Measurements from ENCODE around the gene MRTFA. TPM values are rescaled to one million over a fixed set of nuclear protein-coding genes. Genes with fewer than 3 reads are reported as not detected.

Gene MRTFA
- total RNA-seq, 2 donors from 2014 or later: 71.8 to 129 TPM

DNA sequence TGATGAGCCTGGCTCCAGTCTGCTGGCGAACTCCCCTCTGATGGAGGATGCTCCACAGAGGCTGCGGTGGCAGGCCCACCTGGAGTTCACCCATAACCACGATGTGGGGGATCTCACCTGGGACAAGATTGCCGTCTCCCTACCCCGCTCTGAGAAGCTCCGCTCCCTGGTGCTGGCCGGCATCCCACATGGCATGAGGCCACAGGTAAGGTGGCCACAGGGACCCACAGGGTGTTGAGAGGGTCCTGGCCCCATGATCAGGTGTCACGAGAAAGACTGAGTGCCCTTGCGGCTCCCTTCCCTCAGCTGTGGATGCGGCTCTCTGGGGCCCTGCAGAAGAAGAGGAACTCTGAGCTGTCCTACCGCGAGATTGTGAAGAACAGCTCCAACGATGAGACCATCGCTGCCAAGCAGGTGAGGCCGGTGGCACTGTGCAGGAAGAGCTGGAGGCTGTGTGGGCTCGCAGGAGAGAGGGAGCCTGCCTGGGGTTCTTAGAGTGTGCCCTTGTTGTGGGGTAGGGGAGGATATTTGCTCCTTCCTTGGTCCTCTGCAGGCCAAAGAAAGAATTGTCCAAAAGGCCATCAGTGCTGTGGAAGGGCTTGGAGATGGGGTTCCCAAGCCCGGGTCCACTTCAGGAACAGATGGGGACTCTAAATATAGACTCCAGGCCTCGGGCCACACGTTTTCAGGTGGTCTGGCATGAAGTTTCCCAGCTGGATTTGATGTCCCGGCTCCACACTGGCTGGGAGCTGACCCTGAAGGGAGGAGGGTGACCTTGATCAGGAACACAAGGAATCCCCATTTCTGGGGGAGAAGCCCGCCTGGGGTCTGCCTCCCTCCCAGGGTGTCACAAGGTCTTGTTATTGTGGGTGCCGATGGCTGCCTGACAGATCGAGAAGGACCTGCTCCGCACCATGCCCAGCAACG lies 232.0 kb downstream of the MRTFA start:
- Histone ChIP-seq H3K4me1 (ENCODE audit: control insufficient read depth in 1 of 2, low read depth in 2 of 2) (peaks cover 0 to 5% of the 10 kb centered on the region in 2 donors), H3K27me3 (replicated peaks; ENCODE audit: insufficient read depth) (no peaks in the 10 kb centered on the region), H3K4me3 (no peak overlapping the region), H3K9me3 (no peaks in the 10 kb centered on the region), H3K27ac (no peak overlapping the region), H3K36me3 (peaks cover 47% of the 10 kb centered on the region)
- DNase-seq (ENCODE audit: low spot score) (no peak), ATAC-seq (ENCODE audit: insufficient number of reproducible peaks, low FRiP score, low read depth) (no peak)
- TF ChIP-seq, protein P1, sequence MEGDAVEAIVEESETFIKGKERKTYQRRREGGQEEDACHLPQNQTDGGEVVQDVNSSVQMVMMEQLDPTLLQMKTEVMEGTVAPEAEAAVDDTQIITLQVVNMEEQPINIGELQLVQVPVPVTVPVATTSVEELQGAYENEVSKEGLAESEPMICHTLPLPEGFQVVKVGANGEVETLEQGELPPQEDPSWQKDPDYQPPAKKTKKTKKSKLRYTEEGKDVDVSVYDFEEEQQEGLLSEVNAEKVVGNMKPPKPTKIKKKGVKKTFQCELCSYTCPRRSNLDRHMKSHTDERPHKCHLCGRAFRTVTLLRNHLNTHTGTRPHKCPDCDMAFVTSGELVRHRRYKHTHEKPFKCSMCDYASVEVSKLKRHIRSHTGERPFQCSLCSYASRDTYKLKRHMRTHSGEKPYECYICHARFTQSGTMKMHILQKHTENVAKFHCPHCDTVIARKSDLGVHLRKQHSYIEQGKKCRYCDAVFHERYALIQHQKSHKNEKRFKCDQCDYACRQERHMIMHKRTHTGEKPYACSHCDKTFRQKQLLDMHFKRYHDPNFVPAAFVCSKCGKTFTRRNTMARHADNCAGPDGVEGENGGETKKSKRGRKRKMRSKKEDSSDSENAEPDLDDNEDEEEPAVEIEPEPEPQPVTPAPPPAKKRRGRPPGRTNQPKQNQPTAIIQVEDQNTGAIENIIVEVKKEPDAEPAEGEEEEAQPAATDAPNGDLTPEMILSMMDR (IDR thresholded peaks at IDR 0.05): no peak

DNA sequence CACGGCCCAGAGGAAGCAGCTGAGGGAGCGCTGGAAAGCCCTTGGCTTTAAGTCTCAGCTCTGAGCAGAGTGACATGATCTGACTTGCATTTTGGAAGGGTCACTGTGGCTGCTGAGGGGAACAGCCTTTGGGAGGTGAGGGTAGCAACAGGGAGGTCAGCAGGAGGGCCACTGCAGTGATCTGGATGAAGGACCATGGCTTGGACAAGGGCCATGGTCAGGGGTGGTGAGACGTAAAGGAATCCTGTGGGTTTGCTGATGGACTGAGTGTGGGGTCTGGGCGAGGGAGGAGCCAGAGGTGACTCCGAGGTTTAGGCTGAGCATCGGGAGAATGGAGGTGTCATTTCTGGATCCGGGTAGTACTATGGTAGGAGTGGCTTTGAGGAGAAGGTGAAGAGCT lies 232.9 kb downstream of the MRTFA start:
- no peaks in the 10 kb centered on the region for H3K27me3 ChIP-seq (replicated peaks; ENCODE audit: insufficient read depth)
- no peak overlapping the region for H3K4me3 ChIP-seq
- peaks cover 0 to 5% of the 10 kb centered on the region in 2 donors for H3K4me1 ChIP-seq (ENCODE audit: control insufficient read depth in 1 of 2, low read depth in 2 of 2)
- TF ChIP-seq, protein P1 (IDR thresholded peaks at IDR 0.05): no peak
- H3K27ac ChIP-seq: no peak overlapping the region
- peaks cover 41% of the 10 kb centered on the region for H3K36me3 ChIP-seq
- ATAC-seq (ENCODE audit: insufficient number of reproducible peaks, low FRiP score, low read depth) (no peak), DNase-seq (ENCODE audit: low spot score) (no peak)
- no peaks in the 10 kb centered on the region for H3K9me3 ChIP-seq

DNA sequence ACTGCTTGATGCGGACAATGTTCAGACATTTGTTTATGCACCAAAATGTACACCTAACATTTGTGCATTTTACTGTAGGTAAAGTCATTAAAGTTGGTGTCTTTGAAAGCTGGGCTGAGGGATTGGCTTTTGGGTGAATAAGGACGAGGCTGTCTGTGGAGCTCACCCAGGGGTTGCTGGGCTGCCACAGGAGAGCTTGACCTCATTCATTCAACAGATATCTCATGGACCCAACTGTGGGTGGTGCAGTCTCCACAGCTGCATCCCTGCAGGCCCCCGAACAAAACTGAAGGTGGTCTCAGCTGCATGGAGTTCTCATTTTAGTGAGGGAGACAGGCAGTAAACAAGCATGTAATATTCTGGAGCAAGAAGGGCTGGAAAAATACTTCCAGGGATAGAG lies 233.4 kb downstream of the MRTFA start:
- Histone ChIP-seq H3K4me1 (ENCODE audit: control insufficient read depth in 1 of 2, low read depth in 2 of 2) (peaks cover 0 to 5% of the 10 kb centered on the region in 2 donors), H3K4me3 (no peak overlapping the region), H3K9me3 (no peaks in the 10 kb centered on the region), H3K27me3 (replicated peaks; ENCODE audit: insufficient read depth) (no peaks in the 10 kb centered on the region), H3K36me3 (peaks cover 39% of the 10 kb centered on the region), H3K27ac (no peak overlapping the region)
- TF ChIP-seq, protein P1 (IDR thresholded peaks at IDR 0.05): no peak
- DNase-seq (ENCODE audit: low spot score) (no peak), ATAC-seq (ENCODE audit: insufficient number of reproducible peaks, low FRiP score, low read depth) (no peak)

DNA sequence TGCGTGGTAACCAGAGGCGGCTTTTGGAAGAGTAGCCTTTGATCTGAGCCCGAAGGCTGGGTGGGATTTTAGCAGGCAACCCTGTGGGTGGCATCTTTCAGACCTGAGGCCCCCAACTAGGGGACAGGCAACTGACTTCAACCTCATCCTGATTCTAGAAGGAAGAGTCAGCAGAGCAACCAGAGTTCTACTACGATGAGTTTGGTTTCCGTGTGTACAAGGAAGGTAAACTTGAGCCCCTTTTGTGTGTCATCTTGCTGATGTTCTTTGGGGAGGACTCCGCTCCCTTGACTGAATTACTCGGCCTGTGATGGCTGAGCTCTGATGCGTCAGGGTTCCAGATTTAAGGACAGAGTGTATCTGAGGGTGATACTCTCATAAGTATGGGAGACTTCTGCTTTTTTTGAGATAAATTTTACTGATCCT lies 234.5 kb downstream of the MRTFA start:
- Histone ChIP-seq H3K27ac (no peak overlapping the region), H3K4me3 (no peak overlapping the region), H3K4me1 (ENCODE audit: control insufficient read depth in 1 of 2, low read depth in 2 of 2) (peaks cover 0 to 5% of the 10 kb centered on the region in 2 donors), H3K9me3 (no peaks in the 10 kb centered on the region), H3K27me3 (replicated peaks; ENCODE audit: insufficient read depth) (no peaks in the 10 kb centered on the region), H3K36me3 (peaks cover 33% of the 10 kb centered on the region)
- no peak for DNase-seq (ENCODE audit: low spot score)
- no peak for ATAC-seq (ENCODE audit: insufficient number of reproducible peaks, low FRiP score, low read depth)
- TF ChIP-seq, protein P1 (IDR thresholded peaks at IDR 0.05): no peak

DNA sequence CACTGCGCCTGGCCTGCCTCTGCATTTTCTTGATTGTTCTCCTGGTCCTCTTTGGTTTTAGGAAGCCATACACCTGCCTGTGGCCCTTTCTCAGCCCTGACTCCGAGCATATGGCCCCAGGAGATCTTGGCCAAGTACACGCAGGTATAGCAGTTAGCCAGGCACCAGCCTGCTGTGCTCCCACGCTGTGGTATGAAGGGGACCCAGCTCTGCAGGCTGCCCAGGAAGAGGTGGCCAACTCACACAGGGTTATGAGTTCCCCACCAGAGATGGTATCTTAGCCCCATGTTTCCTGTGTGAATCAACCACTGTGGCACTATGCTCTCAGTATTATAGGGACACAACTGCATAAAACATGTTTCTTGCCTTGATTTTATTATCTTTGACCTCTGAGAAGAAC lies 235.0 kb downstream of the MRTFA start:
- no peak for DNase-seq (ENCODE audit: low spot score)

More for the DNA sequence above, 235.0 kb downstream of the MRTFA start:
- no peak overlapping the region for H3K4me3 ChIP-seq
- no peaks in the 10 kb centered on the region for H3K27me3 ChIP-seq (replicated peaks; ENCODE audit: insufficient read depth)
- peaks cover 0 to 5% of the 10 kb centered on the region in 2 donors for H3K4me1 ChIP-seq (ENCODE audit: control insufficient read depth in 1 of 2, low read depth in 2 of 2)
- H3K36me3 ChIP-seq: peaks cover 29% of the 10 kb centered on the region
- ATAC-seq (ENCODE audit: insufficient number of reproducible peaks, low FRiP score, low read depth): no peak
- TF ChIP-seq, protein P1 (IDR thresholded peaks at IDR 0.05): no peak
- H3K9me3 ChIP-seq: no peaks in the 10 kb centered on the region
- no peak overlapping the region for H3K27ac ChIP-seq

Data from thoracic aorta (tissue), 2 donors.